Measurements from ENCODE around the gene ABCC8. TPM values are rescaled to one million over a fixed set of nuclear protein-coding genes. Genes with fewer than 3 reads are reported as not detected.

ABCC8 gene
- total and polyA plus RNA-seq, 4 donors: 1.2 to 14.9 (median 3.1) TPM

DNA sequence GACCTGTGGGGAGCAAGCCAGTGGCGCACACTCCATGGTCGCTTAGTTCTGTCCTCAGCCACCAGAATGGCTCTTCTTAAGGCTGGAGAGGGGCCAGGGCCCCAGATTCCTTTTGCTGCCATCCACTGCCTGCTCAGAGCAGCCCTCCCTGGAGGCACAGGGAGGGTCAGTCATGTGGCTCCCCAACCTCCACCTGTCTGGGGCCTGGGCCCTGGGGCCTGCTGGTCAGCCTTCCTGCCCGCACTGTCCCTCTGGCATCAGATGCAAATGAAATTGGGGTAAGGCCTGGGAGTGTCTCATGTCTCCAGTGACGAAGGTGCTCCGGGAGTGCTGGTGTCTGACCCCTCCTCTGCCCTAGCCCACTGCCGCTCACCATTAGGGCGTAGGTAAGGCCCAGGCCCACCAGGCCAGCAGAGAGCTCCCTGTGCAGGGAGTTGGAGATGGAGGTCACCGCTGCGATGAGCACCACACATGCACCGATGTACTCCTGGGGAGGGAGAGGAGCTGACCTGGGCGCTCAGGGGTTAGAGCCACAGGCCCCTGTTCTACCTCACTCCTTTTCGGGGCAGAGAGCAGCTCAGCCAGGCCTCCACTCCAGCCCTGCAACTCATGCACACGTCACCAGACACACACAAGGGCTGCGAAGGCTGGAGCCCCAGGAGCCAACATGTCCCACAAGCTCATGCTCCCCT is 79.2 kb downstream of the ABCC8 start:
- Histone ChIP-seq H3K27ac (ENCODE audit: low read depth in 1 of 2, low read length in 1 of 2) (no peak overlapping the region), H3K27me3 (ENCODE audit: control insufficient read depth in 3 of 3, insufficient read depth in 3 of 3, low read length in 2 of 3) (no peaks in the 10 kb centered on the region), H3K9me3 (ENCODE audit: control insufficient read depth in 4 of 4, insufficient read depth in 3 of 4, low read length in 3 of 4) (no peaks in the 10 kb centered on the region), H3K9ac (ENCODE audit: insufficient read depth in 1 of 2, low read length in 2 of 2) (no peak overlapping the region), H3K4me1 (ENCODE audit: control insufficient read depth in 5 of 5, insufficient read depth in 5 of 5, low read length in 5 of 5) (no peaks in the 10 kb centered on the region), H3K4me3 (no peak overlapping the region), H3K36me3 (ENCODE audit: control insufficient read depth in 4 of 4, insufficient read depth in 4 of 4, low read length in 4 of 4) (no peaks in the 10 kb centered on the region)
- ATAC-seq (ENCODE audit: insufficient read depth, low FRiP score) (no peak), DNase-seq (no peak)
- no peak for TF ChIP-seq CTCF (IDR thresholded peaks at IDR 0.05; ENCODE audit: control extremely low read depth, extremely low read depth)
- 97% methylated on average over 14 of the region's 14 CpGs for WGBS, 2 donors

GRCh38 chr11:17396598-17397310 is 79.9 kb downstream of the ABCC8 start:
- Histone ChIP-seq H3K4me3 (no peak overlapping the region), H3K36me3 (ENCODE audit: control insufficient read depth in 4 of 4, insufficient read depth in 4 of 4, low read length in 4 of 4) (no peaks in the 10 kb centered on the region), H3K27ac (ENCODE audit: low read depth in 1 of 2, low read length in 1 of 2) (no peak overlapping the region), H3K4me1 (ENCODE audit: control insufficient read depth in 5 of 5, insufficient read depth in 5 of 5, low read length in 5 of 5) (no peaks in the 10 kb centered on the region), H3K9me3 (ENCODE audit: control insufficient read depth in 4 of 4, insufficient read depth in 3 of 4, low read length in 3 of 4) (no peaks in the 10 kb centered on the region), H3K9ac (ENCODE audit: insufficient read depth in 1 of 2, low read length in 2 of 2) (no peak overlapping the region), H3K27me3 (ENCODE audit: control insufficient read depth in 3 of 3, insufficient read depth in 3 of 3, low read length in 2 of 3) (no peaks in the 10 kb centered on the region)
- DNase-seq (no peak), ATAC-seq (ENCODE audit: insufficient read depth, low FRiP score) (no peak)
- TF ChIP-seq CTCF (IDR thresholded peaks at IDR 0.05; ENCODE audit: control extremely low read depth, extremely low read depth): no peak
- 92 to 96% methylated on average over 21 to 22 of the region's 22 CpGs for WGBS, 2 donors

DNA sequence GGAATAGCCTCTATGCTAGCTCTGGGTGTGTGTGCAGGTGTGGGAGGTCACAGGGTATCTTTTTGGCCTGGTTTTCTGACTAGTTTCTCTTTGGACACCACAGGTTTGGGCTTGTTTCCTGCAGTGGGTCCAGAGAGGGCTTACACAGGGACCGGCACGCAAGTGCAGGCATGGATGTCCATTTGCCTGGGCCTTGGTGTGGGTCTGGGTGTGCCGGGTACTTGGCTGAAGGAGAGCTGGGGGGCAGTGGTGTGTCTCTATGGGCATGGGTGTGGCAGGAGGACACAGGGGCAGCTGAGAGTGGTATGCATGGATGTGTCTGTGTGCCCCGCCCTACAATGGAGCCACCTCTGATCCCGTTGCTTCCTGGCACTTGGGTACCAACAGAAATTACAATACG is 80.7 kb downstream of the ABCC8 start:
- no peaks in the 10 kb centered on the region for H3K36me3 ChIP-seq (ENCODE audit: control insufficient read depth in 4 of 4, insufficient read depth in 4 of 4, low read length in 4 of 4)
- no peak for TF ChIP-seq CTCF (IDR thresholded peaks at IDR 0.05; ENCODE audit: control extremely low read depth, extremely low read depth)
- no peak overlapping the region for H3K4me3 ChIP-seq
- no peaks in the 10 kb centered on the region for H3K9me3 ChIP-seq (ENCODE audit: control insufficient read depth in 4 of 4, insufficient read depth in 3 of 4, low read length in 3 of 4)
- H3K27ac ChIP-seq (ENCODE audit: low read depth in 1 of 2, low read length in 1 of 2): no peak overlapping the region
- DNase-seq (no peak), ATAC-seq (ENCODE audit: insufficient read depth, low FRiP score) (no peak)
- WGBS, 2 donors: 91 to 94% methylated on average over 6 of the region's 6 CpGs
- H3K9ac ChIP-seq (ENCODE audit: insufficient read depth in 1 of 2, low read length in 2 of 2): no peak overlapping the region
- H3K4me1 ChIP-seq (ENCODE audit: control insufficient read depth in 5 of 5, insufficient read depth in 5 of 5, low read length in 5 of 5): no peaks in the 10 kb centered on the region
- no peaks in the 10 kb centered on the region for H3K27me3 ChIP-seq (ENCODE audit: control insufficient read depth in 3 of 3, insufficient read depth in 3 of 3, low read length in 2 of 3)

All from lung (tissue), 12 donors.